Effector CD4-positive, alpha-beta T cell (primary cell): ENCODE data around the gene CAMLG.

ENCODE experiments used
- DNase-seq: peaks from one replicate; pipeline ENCODE4 v3.0.0-alpha.2; 2020

The CAMLG gene

GRCh38 chr5:134784241-134784920, 46.0 kb downstream of the CAMLG start:
- no peak for DNase-seq

- no peak for DNase-seq
Measured at GRCh38 chr5:134784946-134785620, 46.7 kb downstream of the CAMLG start.

- DNase-seq, result no peak
Measured at GRCh38 chr5:134787692-134788091, 49.3 kb downstream of the CAMLG start.

GRCh38 chr5:134791580-134791979, 53.2 kb downstream of the CAMLG start:
- DNase-seq, result no peak

- no peak for DNase-seq
Measured at GRCh38 chr5:134792286-134792685, 53.9 kb downstream of the CAMLG start.

- no peak for DNase-seq
Measured at GRCh38 chr5:134793111-134793510, 54.8 kb downstream of the CAMLG start.

- no peak for DNase-seq
Measured at GRCh38 chr5:134794082-134794481, 55.7 kb downstream of the CAMLG start.

GRCh38 chr5:134794819-134795218, 56.5 kb downstream of the CAMLG start:
- DNase-seq, result no peak

- DNase-seq, result no peak
Measured at GRCh38 chr5:134798468-134798867, 60.1 kb downstream of the CAMLG start.
